Stimulated activated naive B cell treated with anti-CD40 and anti-IgM and Interleukin-4, amounts not matched to agents 10 μg/mL and 1 μg/mL and 100 μg/mL, for 72 hours (primary cell): ENCODE measurements around the gene C19orf85.
"Not testable (repeated sequence)": the region's sequence is repeated elsewhere in the genome, so short reads cannot be mapped to it uniquely, and the experiment has no call there.

Source experiments
- ATAC-seq, 2 donors: fragments of 150-1000 bp; cut with Tn5 transposase; replicated peaks; 2 replicates each; pipeline ENCODE4 v1.10.0; 2021; ENCODE audit warnings: moderate library complexity in 1 of 2
- DNase-seq: peaks from one replicate; pipeline ENCODE4 v3.0.0; 2021
- H3K27ac Mint-ChIP-seq: one replicate; pipeline ENCODE4 v1.8.0; 2022; ENCODE audit warnings: mild to moderate bottlenecking, mixed read lengths
- H3K27me3 Mint-ChIP-seq, 2 donors: one replicate each; pipeline ENCODE4 v1.8.0; 2022; ENCODE audit warnings: mixed read lengths in 2 of 2
- H3K36me3 Mint-ChIP-seq, 2 donors: one replicate each; pipeline ENCODE4 v1.8.0; 2022; ENCODE audit warnings: mixed read lengths in 2 of 2, mild to moderate bottlenecking in 1 of 2
- H3K4me1 Mint-ChIP-seq, 2 donors: one replicate each; pipeline ENCODE4 v1.8.0; 2022; ENCODE audit warnings: mixed read lengths in 2 of 2, mild to moderate bottlenecking in 1 of 2
- H3K4me3 Mint-ChIP-seq, 2 donors: one replicate each; pipeline ENCODE4 v1.8.0; 2022; ENCODE audit warnings: mild to moderate bottlenecking in 2 of 2, mixed read lengths in 2 of 2, moderate library complexity in 1 of 2
- H3K9me3 Mint-ChIP-seq, 2 donors: one replicate each; pipeline ENCODE4 v1.8.0; 2022; ENCODE audit warnings: mixed read lengths in 2 of 2, mild to moderate bottlenecking in 1 of 2

Gene C19orf85

GRCh38 chr19:55451965-55452748, 12.4 kb downstream of the C19orf85 start:
- no peak for ATAC-seq
- H3K4me1 Mint-ChIP-seq: peaks cover 20 to 42% of the 10 kb centered on the region in 2 donors
- no peak overlapping the region for H3K27ac Mint-ChIP-seq
- H3K4me3 Mint-ChIP-seq: peak overlapping the region; percentile 72 to 79
- H3K36me3 Mint-ChIP-seq: peaks cover 28 to 36% of the 10 kb centered on the region in 2 donors
- DNase-seq: no peak
- peaks cover 26 to 35% of the 10 kb centered on the region in 2 donors for H3K27me3 Mint-ChIP-seq
- H3K9me3 Mint-ChIP-seq: no peaks in the 10 kb centered on the region

- ATAC-seq: peak in 1 of 2 donors; percentile 27
Observed at GRCh38 chr19:55451163-55451964, 13.2 kb downstream of the C19orf85 start.

GRCh38 chr19:55449469-55449868, 15.1 kb downstream of the C19orf85 start:
- Mint-ChIP-seq H3K36me3 (peaks cover 16% of the 10 kb centered on the region in 2 donors), H3K27ac (no peak overlapping the region), H3K9me3 (no peaks in the 10 kb centered on the region), H3K4me1 (peaks cover 19 to 31% of the 10 kb centered on the region in 2 donors), H3K4me3 (no peak overlapping the region), H3K27me3 (peaks cover 40 to 47% of the 10 kb centered on the region in 2 donors)
- ATAC-seq (no peak), DNase-seq (no peak)

More at GRCh38 chr19:55451163-55451964, 13.2 kb downstream of the C19orf85 start:
- peaks cover 26 to 35% of the 10 kb centered on the region in 2 donors for H3K27me3 Mint-ChIP-seq
- peaks cover 28 to 30% of the 10 kb centered on the region in 2 donors for H3K36me3 Mint-ChIP-seq
- H3K4me1 Mint-ChIP-seq: peaks cover 19 to 42% of the 10 kb centered on the region in 2 donors
- no peaks in the 10 kb centered on the region for H3K9me3 Mint-ChIP-seq
- H3K27ac Mint-ChIP-seq: peak overlapping the region; percentile 43
- DNase-seq: no peak
- H3K4me3 Mint-ChIP-seq: peak overlapping the region; percentile 72 to 79

- ATAC-seq, H3K4me3 Mint-ChIP-seq, H3K9me3 Mint-ChIP-seq, H3K36me3 Mint-ChIP-seq, H3K27ac Mint-ChIP-seq, DNase-seq: not testable (repeated sequence)
- peaks cover 40 to 48% of the 10 kb centered on the region in 2 donors for H3K27me3 Mint-ChIP-seq
- H3K4me1 Mint-ChIP-seq: peaks cover 12 to 28% of the 10 kb centered on the region in 2 donors
Observed at GRCh38 chr19:55448175-55448490, 16.4 kb downstream of the C19orf85 start.

GRCh38 chr19:55447421-55448174, 17.0 kb downstream of the C19orf85 start:
- no peaks in the 10 kb centered on the region for H3K9me3 Mint-ChIP-seq
- H3K4me3 Mint-ChIP-seq: no peak overlapping the region
- ATAC-seq: peak; percentile 31 to 48
- peaks cover 45 to 48% of the 10 kb centered on the region in 2 donors for H3K27me3 Mint-ChIP-seq
- peaks cover 16 to 28% of the 10 kb centered on the region in 2 donors for H3K4me1 Mint-ChIP-seq
- H3K27ac Mint-ChIP-seq: no peak overlapping the region
- H3K36me3 Mint-ChIP-seq: no peaks in the 10 kb centered on the region
- DNase-seq: no peak

- Mint-ChIP-seq H3K4me1 (peaks cover 20 to 30% of the 10 kb centered on the region in 2 donors), H3K36me3 (peaks cover 2 to 4% of the 10 kb centered on the region in 2 donors), H3K27me3 (peaks cover 52 to 53% of the 10 kb centered on the region in 2 donors), H3K9me3 (peaks cover 0 to 3% of the 10 kb centered on the region in 2 donors), H3K4me3 (no peak overlapping the region), H3K27ac (no peak overlapping the region)
- ATAC-seq (no peak), DNase-seq (no peak)
Observed at GRCh38 chr19:55446060-55446459, 18.5 kb downstream of the C19orf85 start.

GRCh38 chr19:55444646-55445045, 19.9 kb downstream of the C19orf85 start:
- Mint-ChIP-seq H3K9me3 (peaks cover 0 to 3% of the 10 kb centered on the region in 2 donors), H3K27me3 (peaks cover 54 to 64% of the 10 kb centered on the region in 2 donors), H3K36me3 (peaks cover 2 to 8% of the 10 kb centered on the region in 2 donors), H3K4me1 (peaks cover 21 to 28% of the 10 kb centered on the region in 2 donors), H3K27ac (peak overlapping the region; percentile 27), H3K4me3 (no peak overlapping the region)
- no peak for ATAC-seq
- DNase-seq: no peak

- peaks cover 7 to 14% of the 10 kb centered on the region in 2 donors for H3K36me3 Mint-ChIP-seq
- peaks cover 61 to 71% of the 10 kb centered on the region in 2 donors for H3K27me3 Mint-ChIP-seq
- H3K9me3 Mint-ChIP-seq: peaks cover 0 to 6% of the 10 kb centered on the region in 2 donors
- peak overlapping the region; percentile 14 to 47 for H3K4me3 Mint-ChIP-seq
- no peak overlapping the region for H3K27ac Mint-ChIP-seq
- ATAC-seq (no peak), DNase-seq (no peak)
- H3K4me1 Mint-ChIP-seq: peaks cover 21 to 35% of the 10 kb centered on the region in 2 donors
Observed at GRCh38 chr19:55443824-55444480, 20.6 kb downstream of the C19orf85 start.

- no peak within 1 kb of the TSS for H3K27ac Mint-ChIP-seq
- peaks cover 21 to 35% of the 10 kb centered on the region in 2 donors for H3K4me1 Mint-ChIP-seq
- no peak for DNase-seq
- peaks cover 7 to 14% of the 10 kb centered on the region in 2 donors for H3K36me3 Mint-ChIP-seq
- peaks cover 0 to 8% of the 10 kb centered on the region in 2 donors for H3K9me3 Mint-ChIP-seq
- ATAC-seq: no peak
- H3K27me3 Mint-ChIP-seq: peaks cover 68 to 78% of the 10 kb centered on the region in 2 donors
- H3K4me3 Mint-ChIP-seq: peak within 1 kb of the TSS; percentile 14 to 47
Observed at GRCh38 chr19:55443045-55443823, 21.3 kb downstream of the C19orf85 start, which contains the start of gene SHISA7. Gene SHISA7, minus strand, starts transcription at chr19:55443300. Its CDS starts 437 bp downstream, at chr19:55442863.

GRCh38 chr19:55442372-55442961, 22.1 kb downstream of the C19orf85 start:
- Mint-ChIP-seq H3K36me3 (peaks cover 7 to 14% of the 10 kb centered on the region in 2 donors), H3K4me3 (peak overlapping the region in 1 of 2 donors; percentile 25), H3K27me3 (peaks cover 73 to 86% of the 10 kb centered on the region in 2 donors), H3K4me1 (peaks cover 21 to 35% of the 10 kb centered on the region in 2 donors), H3K27ac (no peak overlapping the region), H3K9me3 (peaks cover 0 to 8% of the 10 kb centered on the region in 2 donors)
- ATAC-seq: peak in 1 of 2 donors; percentile 41
- no peak for DNase-seq

GRCh38 chr19:55441692-55442321, 22.7 kb downstream of the C19orf85 start:
- Mint-ChIP-seq H3K36me3 (peaks cover 7 to 14% of the 10 kb centered on the region in 2 donors), H3K27me3 (peaks cover 80 to 92% of the 10 kb centered on the region in 2 donors), H3K4me3 (peak overlapping the region; percentile 61), H3K9me3 (peaks cover 0 to 8% of the 10 kb centered on the region in 2 donors), H3K27ac (peak overlapping the region; percentile 27), H3K4me1 (peaks cover 21 to 35% of the 10 kb centered on the region in 2 donors)
- DNase-seq: no peak
- peak in 1 of 2 donors; percentile 39 for ATAC-seq

GRCh38 chr19:55441319-55441691, 23.2 kb downstream of the C19orf85 start:
- H3K4me3 Mint-ChIP-seq: peak overlapping the region; percentile 61
- ATAC-seq: peak; percentile 75 to 85

More at GRCh38 chr19:55441319-55441691, 23.2 kb downstream of the C19orf85 start:
- peak; percentile 44 for DNase-seq
- peaks cover 84 to 97% of the 10 kb centered on the region in 2 donors for H3K27me3 Mint-ChIP-seq
- H3K36me3 Mint-ChIP-seq: peaks cover 7 to 14% of the 10 kb centered on the region in 2 donors
- peaks cover 21 to 35% of the 10 kb centered on the region in 2 donors for H3K4me1 Mint-ChIP-seq
- peaks cover 0 to 8% of the 10 kb centered on the region in 2 donors for H3K9me3 Mint-ChIP-seq
- H3K27ac Mint-ChIP-seq: peak overlapping the region; percentile 27
